ENCODE measurements around the gene BLOC1S3.

DNA sequence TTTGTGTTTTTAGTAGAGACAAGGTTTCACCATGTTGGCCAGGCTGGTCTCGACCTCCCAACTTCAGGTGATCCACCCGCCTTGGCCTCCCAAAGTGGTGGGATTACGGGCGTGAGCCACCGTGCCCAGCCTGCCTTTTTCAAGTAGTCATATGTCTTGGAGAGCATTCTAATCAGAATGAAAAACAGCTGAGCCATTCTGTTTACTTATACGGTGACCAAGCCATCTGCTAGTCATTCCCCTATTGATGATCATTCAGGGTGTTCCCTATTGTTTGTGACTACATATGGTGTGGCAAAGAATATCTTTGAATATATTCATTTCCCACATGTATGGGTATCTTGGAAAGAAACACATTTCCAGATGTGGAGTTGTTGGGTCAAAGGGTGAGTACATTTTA is 17.2 kb downstream of the BLOC1S3 start:
- TF ChIP-seq, protein P1, sequence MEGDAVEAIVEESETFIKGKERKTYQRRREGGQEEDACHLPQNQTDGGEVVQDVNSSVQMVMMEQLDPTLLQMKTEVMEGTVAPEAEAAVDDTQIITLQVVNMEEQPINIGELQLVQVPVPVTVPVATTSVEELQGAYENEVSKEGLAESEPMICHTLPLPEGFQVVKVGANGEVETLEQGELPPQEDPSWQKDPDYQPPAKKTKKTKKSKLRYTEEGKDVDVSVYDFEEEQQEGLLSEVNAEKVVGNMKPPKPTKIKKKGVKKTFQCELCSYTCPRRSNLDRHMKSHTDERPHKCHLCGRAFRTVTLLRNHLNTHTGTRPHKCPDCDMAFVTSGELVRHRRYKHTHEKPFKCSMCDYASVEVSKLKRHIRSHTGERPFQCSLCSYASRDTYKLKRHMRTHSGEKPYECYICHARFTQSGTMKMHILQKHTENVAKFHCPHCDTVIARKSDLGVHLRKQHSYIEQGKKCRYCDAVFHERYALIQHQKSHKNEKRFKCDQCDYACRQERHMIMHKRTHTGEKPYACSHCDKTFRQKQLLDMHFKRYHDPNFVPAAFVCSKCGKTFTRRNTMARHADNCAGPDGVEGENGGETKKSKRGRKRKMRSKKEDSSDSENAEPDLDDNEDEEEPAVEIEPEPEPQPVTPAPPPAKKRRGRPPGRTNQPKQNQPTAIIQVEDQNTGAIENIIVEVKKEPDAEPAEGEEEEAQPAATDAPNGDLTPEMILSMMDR (IDR thresholded peaks at IDR 0.05; ENCODE audit: borderline replicate concordance, extremely low read depth, low read length, poor library complexity, severe bottlenecking) = no peak
- TF ChIP-seq EZH2 (IDR thresholded peaks at IDR 0.05; ENCODE audit: borderline replicate concordance, low read depth, low read length, severe bottlenecking) = no peak

Data from DND-41 (cell line).